ENCODE results near the gene TCF4.
A peak's percentile ranks its signal among the peaks of the same experiment; 100 is the strongest.

The TCF4 gene

GRCh38 chr18:55338978-55339650 is 248.9 kb downstream of the TCF4 start:
- DNase-seq: no peak

GRCh38 chr18:55337908-55338521 is 250.0 kb downstream of the TCF4 start:
- no peak for DNase-seq

GRCh38 chr18:55337138-55337537 is 250.9 kb downstream of the TCF4 start:
- DNase-seq: no peak

GRCh38 chr18:55336438-55337100 is 251.4 kb downstream of the TCF4 start:
- no peak for DNase-seq

GRCh38 chr18:55334875-55335274 is 253.1 kb downstream of the TCF4 start:
- DNase-seq: no peak

- no peak for DNase-seq
These were observed 256.7 kb downstream of the TCF4 start for GRCh38 chr18:55331301-55331700.

GRCh38 chr18:55328301-55328700 is 259.7 kb downstream of the TCF4 start:
- DNase-seq: no peak

- DNase-seq: no peak
These were observed 260.5 kb downstream of the TCF4 start for GRCh38 chr18:55327454-55327853.

- DNase-seq: no peak
These were observed 261.9 kb downstream of the TCF4 start for GRCh38 chr18:55326134-55326533.

GRCh38 chr18:55324166-55324565 is 263.8 kb downstream of the TCF4 start:
- no peak for DNase-seq

GRCh38 chr18:55323051-55323994 is 264.7 kb downstream of the TCF4 start:
- peak; percentile 23 for DNase-seq

- peak; percentile 67 for DNase-seq
These were observed 265.7 kb downstream of the TCF4 start for GRCh38 chr18:55322178-55322735.

GRCh38 chr18:55321265-55322177 is 266.5 kb downstream of the TCF4 start:
- DNase-seq: peak; percentile 52

GRCh38 chr18:55320424-55321264 is 267.3 kb downstream of the TCF4 start:
- DNase-seq: no peak

- DNase-seq: no peak
These were observed 268.4 kb downstream of the TCF4 start for GRCh38 chr18:55319459-55320193.

GRCh38 chr18:55318951-55319441 is 269.0 kb downstream of the TCF4 start:
- DNase-seq: peak; percentile 24

- peak; percentile 61 for DNase-seq
These were observed 270.1 kb downstream of the TCF4 start for GRCh38 chr18:55317864-55318263.

- no peak for DNase-seq
These were observed 270.7 kb downstream of the TCF4 start for GRCh38 chr18:55317324-55317723.

- no peak for DNase-seq
These were observed 271.4 kb downstream of the TCF4 start for GRCh38 chr18:55316486-55317184.

Data from NCI-H748 treated with DMSO at 0.1 percent for 48 hours (cell line).